CD4-positive, alpha-beta T cell treated with Interleukin-15 for 4 hours (primary cell): Measurements from ENCODE around the gene NDUFAF2.
"Not testable (repeated sequence)": the region's sequence is repeated elsewhere in the genome, so short reads cannot be mapped to it uniquely, and the experiment has no call there.

Experiments used
- DNase-seq: peaks from one replicate; pipeline ENCODE4 v3.0.0-alpha.2; 2020; ENCODE audit warnings: low spot score

Gene NDUFAF2

GRCh38 chr5:61178702-61179101 is 233.7 kb downstream of the NDUFAF2 start:
- no peak for DNase-seq

DNA sequence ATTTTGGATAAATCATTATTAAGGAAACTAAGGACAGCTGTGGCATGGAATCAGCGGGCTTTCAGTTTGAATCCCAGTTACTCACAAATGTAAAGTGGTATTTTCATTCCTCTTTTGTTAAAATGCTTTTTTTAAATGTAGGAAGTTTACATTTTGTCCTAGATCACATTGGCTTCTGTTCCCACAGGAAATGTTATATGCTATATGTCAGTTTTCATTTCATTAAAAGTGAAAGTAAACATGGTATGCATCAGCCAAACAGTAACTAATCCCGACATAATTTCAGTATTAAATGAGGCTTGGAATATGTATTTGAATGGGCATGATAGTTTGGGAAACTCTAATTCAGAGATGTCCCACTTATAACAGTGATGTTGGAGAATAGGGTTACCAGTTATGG is 235.9 kb downstream of the NDUFAF2 start:
- no peak for DNase-seq

GRCh38 chr5:61182449-61182848 is 237.4 kb downstream of the NDUFAF2 start:
- DNase-seq, result no peak

DNA sequence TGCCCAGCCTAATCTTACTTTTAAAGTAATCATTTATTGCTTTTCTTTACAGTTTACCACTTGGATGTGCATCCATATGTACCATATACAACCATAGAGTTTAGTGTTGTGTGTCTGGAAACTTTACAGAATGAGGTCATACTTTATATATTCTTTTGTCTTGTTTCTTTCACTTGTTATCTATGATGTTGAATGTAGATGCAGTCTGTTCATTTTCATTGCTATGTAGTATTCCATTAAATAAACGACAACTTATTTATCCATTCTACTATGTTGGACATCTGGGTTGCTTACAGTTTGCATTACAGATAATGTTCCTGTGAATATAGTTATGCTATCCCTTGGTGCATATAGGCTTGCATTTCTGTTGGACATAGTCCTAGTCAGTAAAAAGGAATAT is 238.5 kb downstream of the NDUFAF2 start:
- no peak for DNase-seq

DNA sequence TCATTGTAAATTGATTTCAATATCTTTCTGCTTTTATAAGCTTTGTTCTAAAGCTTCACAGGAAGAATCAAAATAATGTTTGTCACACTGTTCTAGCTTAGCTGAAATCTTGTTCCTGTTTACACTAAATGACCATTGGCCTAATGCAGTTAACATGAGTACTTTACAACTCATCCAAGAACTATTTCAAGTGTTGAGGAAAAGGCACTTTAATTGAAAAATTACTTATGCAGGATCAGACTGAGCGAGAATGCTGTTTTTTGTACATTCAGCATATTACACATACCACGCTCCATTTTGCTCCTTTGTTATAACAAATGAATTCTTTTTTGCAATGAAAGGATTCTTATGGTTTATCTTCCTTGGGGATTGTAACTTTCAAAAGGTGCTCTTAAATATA is 239.7 kb downstream of the NDUFAF2 start:
- DNase-seq, result no peak

DNA sequence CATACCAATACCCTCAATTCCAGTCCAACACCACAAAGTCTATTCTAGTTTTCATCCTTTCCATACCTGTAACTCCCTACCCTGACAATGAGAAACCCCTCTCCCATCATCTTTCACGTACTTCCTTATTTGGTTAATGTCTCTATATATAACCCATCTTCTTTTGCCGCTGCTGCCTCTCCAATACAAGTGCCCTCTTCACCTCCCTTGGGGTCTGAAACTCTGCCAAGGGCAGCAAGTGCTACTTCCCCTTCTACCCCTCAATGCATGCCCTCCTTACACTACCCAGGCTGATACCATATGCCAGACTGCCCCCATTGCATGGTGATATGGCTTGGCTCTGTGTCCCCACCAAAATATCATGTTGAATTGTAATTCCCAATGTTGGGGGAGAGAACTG is 241.6 kb downstream of the NDUFAF2 start:
- DNase-seq, result no peak

DNA sequence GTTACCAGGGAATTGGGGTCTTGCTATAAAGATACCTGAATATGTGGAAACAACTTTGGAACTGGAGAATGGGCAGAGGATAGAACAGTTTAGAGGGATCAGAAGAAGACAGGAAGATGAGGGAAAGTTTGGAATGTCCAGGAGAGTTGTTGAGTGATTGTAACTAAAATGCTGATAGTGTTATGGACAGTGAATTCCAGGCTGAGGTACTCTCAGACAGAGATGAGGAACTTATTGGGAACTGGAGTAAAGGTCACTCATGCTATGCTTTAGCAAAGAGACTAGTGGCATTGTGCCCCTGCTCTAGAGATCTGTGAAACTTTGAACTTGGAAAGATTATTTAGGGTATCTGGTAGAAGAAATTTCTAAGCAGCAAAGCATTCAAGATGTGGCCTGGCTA is 242.3 kb downstream of the NDUFAF2 start:
- DNase-seq, result not testable (repeated sequence)

DNA sequence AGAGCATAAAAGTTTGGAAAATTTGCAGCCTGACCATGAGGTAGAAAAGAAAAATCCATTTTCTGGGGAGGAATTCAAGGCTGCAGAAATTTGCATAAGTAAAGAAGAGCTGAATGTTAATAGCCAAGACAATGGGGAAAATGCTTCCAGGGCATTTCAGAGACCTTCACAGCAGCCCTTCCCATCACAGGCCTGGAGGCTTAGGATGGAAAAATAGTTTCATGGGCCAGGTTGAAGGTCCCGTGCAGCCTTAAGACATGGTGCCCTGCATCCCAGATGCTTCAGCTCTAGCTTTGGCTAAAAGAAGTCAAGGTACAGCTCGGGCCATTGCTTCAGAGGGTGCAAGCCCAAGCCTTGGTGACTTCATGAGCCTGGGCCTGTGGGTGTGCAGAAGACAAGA is 242.8 kb downstream of the NDUFAF2 start:
- not testable (repeated sequence) for DNase-seq

DNA sequence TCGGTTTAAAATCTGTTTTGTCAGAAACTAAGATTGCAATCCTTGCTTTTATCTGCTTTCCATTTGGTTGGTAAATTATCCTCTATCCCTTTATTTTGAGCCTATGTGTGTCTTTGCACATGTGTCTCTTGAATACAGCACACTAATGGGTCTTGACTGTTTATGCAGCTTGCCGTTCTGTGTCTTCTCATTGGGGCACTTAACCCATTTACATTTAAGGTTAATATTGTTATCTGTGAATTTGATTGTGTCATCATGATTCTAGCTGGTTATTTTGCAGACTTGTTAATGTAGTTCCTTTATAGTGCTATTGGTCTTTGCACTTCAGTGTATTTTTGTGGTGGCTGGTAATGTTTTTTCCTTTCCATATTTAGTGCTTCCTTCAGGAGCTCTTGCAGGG is 253.6 kb downstream of the NDUFAF2 start:
- no peak for DNase-seq

GRCh38 chr5:61200582-61201155 is 255.7 kb downstream of the NDUFAF2 start:
- DNase-seq, result no peak

- no peak for DNase-seq
Measured at GRCh38 chr5:61202213-61202612, 257.2 kb downstream of the NDUFAF2 start.
